Small intestine (tissue), 7 donors: Measurements from ENCODE around the gene GLI3. TPM values are rescaled to one million over a fixed set of nuclear protein-coding genes. Genes with fewer than 3 reads are reported as not detected.
"Not testable (repeated sequence)": the region's sequence is repeated elsewhere in the genome, so short reads cannot be mapped to it uniquely, and the experiment has no call there.

ENCODE experiments used
- DNase-seq, 2 donors: peaks; one replicate each; pipeline versions ENCODE4 v3.0.0 to v3.0.0-alpha.2; 2013
- FAIRE-seq: peaks from 2 replicates; lab custom pipeline; 2012; peaks lifted over from hg19 to GRCh38; lab: Jason Lieb, UNC
- H3K27ac ChIP-seq, 3 donors: one replicate each; pipeline ENCODE4 v1.5.1; 2013; ENCODE audit warnings: low read length in 2 of 3, mild to moderate bottlenecking in 2 of 3, control low read depth in 1 of 3, inconsistent platforms in 1 of 3, low read depth in 1 of 3, moderate library complexity in 1 of 3
- H3K27me3 ChIP-seq, 3 donors: one replicate each; pipeline ENCODE4 v1.6.1; 2013; ENCODE audit warnings: low read length in 3 of 3, inconsistent platforms in 1 of 3; ENCODE audit not compliant: control insufficient read depth in 3 of 3, insufficient read depth in 3 of 3
- H3K36me3 ChIP-seq, 3 donors: one replicate each; pipeline ENCODE4 v1.6.1; 2013; ENCODE audit warnings: low read length in 3 of 3, inconsistent platforms in 1 of 3, low read depth in 1 of 3, mild to moderate bottlenecking in 1 of 3, moderate library complexity in 1 of 3; ENCODE audit not compliant: control insufficient read depth in 3 of 3, insufficient read depth in 2 of 3
- H3K4me1 ChIP-seq, 3 donors: one replicate each; pipeline ENCODE4 v1.6.1; 2013; ENCODE audit warnings: low read length in 2 of 3, inconsistent platforms in 1 of 3, low read depth in 1 of 3, mild to moderate bottlenecking in 1 of 3, moderate library complexity in 1 of 3; ENCODE audit not compliant: control insufficient read depth in 3 of 3, insufficient read depth in 2 of 3
- H3K4me3 ChIP-seq, 3 donors: one replicate each; pipeline ENCODE4 v1.5.1; 2013; ENCODE audit warnings: low read length in 3 of 3, control low read depth in 1 of 3, inconsistent platforms in 1 of 3, low read depth in 1 of 3, mild to moderate bottlenecking in 1 of 3, moderate library complexity in 1 of 3
- H3K9me3 ChIP-seq, 2 donors: one replicate each; pipeline ENCODE4 v1.6.1; 2013; ENCODE audit warnings: low read depth in 1 of 2, low read length in 1 of 2; ENCODE audit not compliant: control insufficient read depth in 2 of 2, insufficient read depth in 1 of 2
- WGBS, 3 donors: extraction: QIAGEN DNeasy Blood & Tissue Kit; methylation state at CpG; one replicate each; pipeline ENCODE4 v1.1.7; 2013; 5-methylcytosine and 5-hydroxymethylcytosine counted together
- polyA plus RNA-seq, 4 donors: library from polyadenylated mRNA; stranded (reverse) in 3 of 4; unstranded in 1 of 4; fragments of 200-250 nt in 3 of 4; fragments of 120-200 nt in 1 of 4; gene quantifications; one replicate each; pipeline versions ENCODE4 v1.2.1 to v1.2.3, GENCODE V29; 2013
- donor health status: healthy with polysubstance abuse.
- donor health status: control.
- donor health status: control.
- donor health status: Bipolar disorder and iron deficiency.
- donor health status: healthy.

The GLI3 gene
- polyA plus RNA-seq, 4 donors = 0.54 to 2.7 (median 1.8) TPM; not detected in 1

GRCh38 chr7:42212541-42213090 lies 24.4 kb downstream of the GLI3 start:
- Histone ChIP-seq H3K4me3 (no peak overlapping the region), H3K27ac (no peak overlapping the region), H3K9me3 (no peaks in the 10 kb centered on the region), H3K27me3 (no peaks in the 10 kb centered on the region), H3K36me3 (no peaks in the 10 kb centered on the region), H3K4me1 (no peaks in the 10 kb centered on the region)
- WGBS, 3 donors = 83 to 91% (median 85%) methylated on average over 8 of the region's 8 CpGs
- DNase-seq (no peak), FAIRE-seq (no peak)

- H3K9me3 ChIP-seq = no peaks in the 10 kb centered on the region
- H3K36me3 ChIP-seq = no peaks in the 10 kb centered on the region
- FAIRE-seq = no peak
- 74 to 88% (median 82%) methylated on average over 3 of the region's 3 CpGs for WGBS, 3 donors
- no peak overlapping the region for H3K4me3 ChIP-seq
- no peak for DNase-seq
- H3K4me1 ChIP-seq = no peaks in the 10 kb centered on the region
- peaks cover 0 to 2% (median 0%) of the 10 kb centered on the region in 3 donors for H3K27me3 ChIP-seq
- H3K27ac ChIP-seq = no peak overlapping the region
These were observed 25.1 kb downstream of the GLI3 start for GRCh38 chr7:42211938-42212337.

- no peaks in the 10 kb centered on the region for H3K4me1 ChIP-seq
- H3K4me3 ChIP-seq = no peak overlapping the region
- DNase-seq (no peak), FAIRE-seq (no peak)
- H3K36me3 ChIP-seq = no peaks in the 10 kb centered on the region
- H3K27me3 ChIP-seq = peaks cover 0 to 2% (median 0%) of the 10 kb centered on the region in 3 donors
- no peaks in the 10 kb centered on the region for H3K9me3 ChIP-seq
- no peak overlapping the region for H3K27ac ChIP-seq
- WGBS, 3 donors = 65 to 78% (median 70%) methylated on average over 3 of the region's 3 CpGs
These were observed 26.2 kb downstream of the GLI3 start for GRCh38 chr7:42210779-42211178.

- WGBS, 3 donors = 69 to 84% (median 76%) methylated on average over 3 of the region's 3 CpGs
- Histone ChIP-seq H3K36me3 (no peaks in the 10 kb centered on the region), H3K9me3 (no peaks in the 10 kb centered on the region), H3K27ac (no peak overlapping the region), H3K4me1 (no peaks in the 10 kb centered on the region), H3K4me3 (no peak overlapping the region), H3K27me3 (peaks cover 0 to 2% (median 0%) of the 10 kb centered on the region in 3 donors)
- DNase-seq = no peak
- no peak for FAIRE-seq
These were observed 26.7 kb downstream of the GLI3 start for GRCh38 chr7:42210333-42210732.

- not testable (repeated sequence) for H3K4me3 ChIP-seq, H3K27ac ChIP-seq, H3K9me3 ChIP-seq, FAIRE-seq, H3K4me1 ChIP-seq, H3K27me3 ChIP-seq, H3K36me3 ChIP-seq, DNase-seq
These were observed 27.9 kb downstream of the GLI3 start for GRCh38 chr7:42209085-42209484.

GRCh38 chr7:42208572-42208971 lies 28.4 kb downstream of the GLI3 start:
- Histone ChIP-seq H3K4me1 (no peaks in the 10 kb centered on the region), H3K9me3 (no peaks in the 10 kb centered on the region), H3K4me3 (no peak overlapping the region), H3K27me3 (peaks cover 0 to 2% (median 0%) of the 10 kb centered on the region in 3 donors), H3K36me3 (no peaks in the 10 kb centered on the region), H3K27ac (no peak overlapping the region)
- FAIRE-seq (no peak), DNase-seq (no peak)

GRCh38 chr7:42207420-42207819 lies 29.6 kb downstream of the GLI3 start:
- no peak for FAIRE-seq
- H3K9me3 ChIP-seq = no peaks in the 10 kb centered on the region
- no peak overlapping the region for H3K4me3 ChIP-seq
- no peaks in the 10 kb centered on the region for H3K36me3 ChIP-seq
- H3K4me1 ChIP-seq = no peaks in the 10 kb centered on the region
- 76 to 80% (median 77%) methylated on average over 2 of the region's 2 CpGs for WGBS, 3 donors
- H3K27ac ChIP-seq = no peak overlapping the region
- H3K27me3 ChIP-seq = peaks cover 0 to 2% (median 0%) of the 10 kb centered on the region in 3 donors
- no peak for DNase-seq

- FAIRE-seq = no peak
- no peaks in the 10 kb centered on the region for H3K9me3 ChIP-seq
- no peaks in the 10 kb centered on the region for H3K36me3 ChIP-seq
- peaks cover 0 to 2% (median 0%) of the 10 kb centered on the region in 3 donors for H3K27me3 ChIP-seq
- H3K4me3 ChIP-seq = no peak overlapping the region
- DNase-seq = no peak
- H3K4me1 ChIP-seq = no peaks in the 10 kb centered on the region
- no peak overlapping the region for H3K27ac ChIP-seq
These were observed 33.7 kb downstream of the GLI3 start for GRCh38 chr7:42203336-42203735.

- Histone ChIP-seq H3K4me1 (no peaks in the 10 kb centered on the region), H3K27me3 (peaks cover 0 to 2% (median 0%) of the 10 kb centered on the region in 3 donors), H3K27ac (no peak overlapping the region), H3K4me3 (no peak overlapping the region), H3K36me3 (no peaks in the 10 kb centered on the region), H3K9me3 (no peaks in the 10 kb centered on the region)
- WGBS, 3 donors = 86 to 92% (median 87%) methylated on average over 4 of the region's 4 CpGs
- no peak for FAIRE-seq
- no peak for DNase-seq
These were observed 34.4 kb downstream of the GLI3 start for GRCh38 chr7:42202601-42203000.
